WTC11 (cell line): ENCODE measurements around the gene AKAP13. TPM values are rescaled to one million over a fixed set of nuclear protein-coding genes. Genes with fewer than 3 reads are reported as not detected.

Experiments
- ATAC-seq: fragments of 200-7000 bp; cut with Tn5 transposase; 2 replicates; pipeline ENCODE4 v1.10.0; 2021; ENCODE audit warnings: mild to moderate bottlenecking, moderate library complexity
- CTCF ChIA-PET: fragments of 300-600 bp; sonication (Branson Sonifier 250); formaldehyde crosslinking; loops from one replicate; lab custom pipeline; 2021; ENCODE audit warnings: antibody characterized with exemption; lab: Charles Lee
- POLR2A ChIA-PET: fragments of 350-600 bp; sonication (Branson Sonifier 250); formaldehyde crosslinking; loops from one replicate; lab custom pipeline; 2021; ENCODE audit warnings: antibody characterized with exemption; lab: Charles Lee
- DNase-seq: peaks from one replicate; pipeline ENCODE4 v3.0.0; 2021; ENCODE audit warnings: low spot score
- H3K27ac Mint-ChIP-seq: 2 replicates; pipeline ENCODE4 v1.8.0; 2021; ENCODE audit warnings: mixed read lengths
- H3K27me3 Mint-ChIP-seq: 2 replicates; pipeline ENCODE4 v1.8.0; 2021; ENCODE audit warnings: low read depth, mild to moderate bottlenecking, moderate library complexity, mixed read lengths
- H3K36me3 Mint-ChIP-seq: 2 replicates; pipeline ENCODE4 v1.8.0; 2021; ENCODE audit warnings: mixed read lengths
- H3K4me1 Mint-ChIP-seq: 2 replicates; pipeline ENCODE4 v1.8.0; 2022; ENCODE audit warnings: mixed read lengths
- H3K4me3 Mint-ChIP-seq: 2 replicates; pipeline ENCODE4 v1.8.0; 2021; ENCODE audit warnings: mild to moderate bottlenecking, moderate library complexity, mixed read lengths
- H3K9me3 Mint-ChIP-seq: 2 replicates; pipeline ENCODE4 v1.8.0; 2021; ENCODE audit warnings: mixed read lengths
- GRHL2 ChIP-seq: fragments of 250-450 bp; sonication (Bioruptor Pico); IDR thresholded peaks from 2 replicates; pipeline ENCODE4 v1.8.0; 2022; ENCODE audit warnings: mild to moderate bottlenecking, moderate library complexity; ENCODE audit not compliant: insufficient replicate concordance, severe bottlenecking
- GTF2I ChIP-seq: fragments of 250-450 bp; sonication (Bioruptor Pico); conservative IDR thresholded peaks from 2 replicates; pipeline ENCODE4 v1.4.0; 2021; ENCODE audit warnings: mild to moderate bottlenecking
- KAT7 ChIP-seq: sonication (generic); formaldehyde crosslinking; IDR thresholded peaks from 2 replicates; pipeline ENCODE4 v1.8.1; 2023; ENCODE audit warnings: missing genetic modification reagents, mild to moderate bottlenecking, borderline replicate concordance
- NFYB ChIP-seq: sonication (generic); formaldehyde crosslinking; conservative IDR thresholded peaks from 2 replicates; pipeline ENCODE4 v1.8.0; 2022; ENCODE audit warnings: low read depth, missing genetic modification reagents
- NR2C2 ChIP-seq: sonication (generic); formaldehyde crosslinking; IDR thresholded peaks from 2 replicates; pipeline ENCODE4 v1.8.0; 2022; ENCODE audit warnings: mild to moderate bottlenecking, missing genetic modification reagents
- SMAD3 ChIP-seq: sonication (generic); formaldehyde crosslinking; IDR thresholded peaks from 2 replicates; pipeline ENCODE4 v1.8.0; 2022; ENCODE audit warnings: missing genetic modification reagents, mild to moderate bottlenecking, borderline replicate concordance
- TEAD1 ChIP-seq: sonication (generic); formaldehyde crosslinking; IDR thresholded peaks from 2 replicates; pipeline ENCODE4 v1.8.0; 2022; ENCODE audit warnings: mild to moderate bottlenecking, missing genetic modification reagents
- TP53 ChIP-seq: sonication (generic); formaldehyde crosslinking; IDR thresholded peaks from 2 replicates; pipeline ENCODE4 v1.8.1; 2023; ENCODE audit warnings: mild to moderate bottlenecking, missing genetic modification reagents
- ZNF121 ChIP-seq: sonication (generic); formaldehyde crosslinking; IDR thresholded peaks from 2 replicates; pipeline ENCODE4 v1.8.0; 2023; ENCODE audit warnings: missing genetic modification reagents
- ZNF416 ChIP-seq: fragments of 250-450 bp; sonication (Bioruptor Pico); IDR thresholded peaks from 2 replicates; pipeline ENCODE4 v1.9.0; 2021; ENCODE audit warnings: mild to moderate bottlenecking, inconsistent platforms
- ZNF671 ChIP-seq: fragments of 250-450 bp; sonication (Bioruptor Pico); IDR thresholded peaks from 2 replicates; pipeline ENCODE4 v1.8.0; 2021; ENCODE audit warnings: mild to moderate bottlenecking
- total RNA-seq: library from RNA; stranded (reverse); gene quantifications from 3 replicates; pipeline ENCODE4 v1.2.3, GENCODE V29; 2021
- TF ChIP-seq, protein P1 (sequence below): sonication (generic); formaldehyde crosslinking; IDR thresholded peaks from 2 replicates; pipeline ENCODE4 v1.8.0; 2022; ENCODE audit warnings: mild to moderate bottlenecking, missing genetic modification reagents
- TF ChIP-seq, protein P2 (sequence below): fragments of 250-450 bp; sonication (Bioruptor Pico); IDR thresholded peaks from 2 replicates; pipeline ENCODE4 v1.9.0; 2021; ENCODE audit warnings: mild to moderate bottlenecking, borderline replicate concordance
- TF ChIP-seq, protein P3 (sequence below): sonication (generic); formaldehyde crosslinking; IDR thresholded peaks from 2 replicates; pipeline ENCODE4 v1.8.1; 2022; ENCODE audit warnings: low read depth, mild to moderate bottlenecking, moderate library complexity, missing genetic modification reagents, borderline replicate concordance
- TF ChIP-seq, protein P4 (sequence below): sonication (generic); formaldehyde crosslinking; IDR thresholded peaks from 2 replicates; pipeline ENCODE4 v1.8.0; 2022; ENCODE audit warnings: mild to moderate bottlenecking, missing genetic modification reagents
- TF ChIP-seq, protein P5 (sequence below): sonication (generic); formaldehyde crosslinking; IDR thresholded peaks from 2 replicates; pipeline ENCODE4 v1.8.1; 2022; ENCODE audit warnings: missing genetic modification reagents, borderline replicate concordance
- TF ChIP-seq, protein P6 (sequence below): fragments of 250-450 bp; sonication (Bioruptor Pico); IDR thresholded peaks from 2 replicates; pipeline ENCODE4 v2.1.2; 2022; ENCODE audit warnings: mild to moderate bottlenecking, moderate library complexity
- TF ChIP-seq, protein P7 (sequence below): fragments of 250-450 bp; sonication (Bioruptor Pico); IDR thresholded peaks from 2 replicates; pipeline ENCODE4 v1.8.0; 2021; ENCODE audit warnings: mild to moderate bottlenecking
- TF ChIP-seq, protein P8 (sequence below): sonication (generic); formaldehyde crosslinking; conservative IDR thresholded peaks from 2 replicates; pipeline ENCODE4 v1.8.1; 2023; ENCODE audit warnings: mild to moderate bottlenecking, low read depth, missing genetic modification reagents, moderate library complexity
- TF ChIP-seq, protein P9 (sequence below): sonication (generic); formaldehyde crosslinking; IDR thresholded peaks from 2 replicates; pipeline ENCODE4 v1.8.1; 2022; ENCODE audit warnings: mild to moderate bottlenecking, missing genetic modification reagents, moderate library complexity, borderline replicate concordance

The AKAP13 gene
- total RNA-seq, 1 experiment from 2014 or later, result 50.3 TPM

DNA sequence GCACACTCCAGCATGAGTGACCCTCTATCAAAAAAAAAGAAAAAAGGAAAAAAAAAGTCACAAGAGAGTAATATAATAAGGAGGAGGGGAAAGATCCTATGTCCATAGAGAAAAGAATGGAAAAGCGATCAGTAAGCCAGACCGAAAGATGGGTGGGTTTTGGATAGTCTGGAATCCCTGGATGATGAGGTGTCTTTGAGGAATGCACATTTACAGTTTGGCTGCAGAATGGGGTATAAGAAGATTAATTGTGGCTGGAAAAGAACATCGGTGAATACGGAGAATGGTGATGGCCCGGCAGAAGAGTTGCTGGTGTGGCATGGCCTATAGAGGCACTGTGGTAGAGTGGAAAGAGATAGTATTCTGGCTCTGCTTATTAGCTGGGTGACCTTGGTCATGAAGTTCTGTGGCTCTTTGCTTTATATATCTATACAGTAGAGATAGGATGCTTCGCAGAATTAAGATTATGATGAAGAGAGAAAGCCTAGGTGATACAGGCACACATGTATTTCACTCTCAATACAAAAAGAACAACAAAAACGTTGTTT lies 187.9 kb downstream of the AKAP13 start:
- no peak for TF ChIP-seq TEAD1 (CRISPR knock-in tag)
- TF ChIP-seq ZNF416, result no peak
- TF ChIP-seq, protein P1, sequence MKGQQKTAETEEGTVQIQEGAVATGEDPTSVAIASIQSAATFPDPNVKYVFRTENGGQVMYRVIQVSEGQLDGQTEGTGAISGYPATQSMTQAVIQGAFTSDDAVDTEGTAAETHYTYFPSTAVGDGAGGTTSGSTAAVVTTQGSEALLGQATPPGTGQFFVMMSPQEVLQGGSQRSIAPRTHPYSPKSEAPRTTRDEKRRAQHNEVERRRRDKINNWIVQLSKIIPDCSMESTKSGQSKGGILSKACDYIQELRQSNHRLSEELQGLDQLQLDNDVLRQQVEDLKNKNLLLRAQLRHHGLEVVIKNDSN (CRISPR knock-in tag), result no peak
- no peak for TF ChIP-seq NFYB (CRISPR knock-in tag)
- no peaks in the 10 kb centered on the region for H3K36me3 Mint-ChIP-seq
- peaks cover 25% of the 10 kb centered on the region for H3K4me1 Mint-ChIP-seq
- H3K9me3 Mint-ChIP-seq, result peaks cover 4% of the 10 kb centered on the region
- H3K27me3 Mint-ChIP-seq, result no peaks in the 10 kb centered on the region
- ChIA-PET CTCF (no interaction called here), POLR2A (no interaction called here)
- no peak overlapping the region for H3K4me3 Mint-ChIP-seq
- no peak for DNase-seq
- no peak overlapping the region for H3K27ac Mint-ChIP-seq
- no peak for ATAC-seq

DNA sequence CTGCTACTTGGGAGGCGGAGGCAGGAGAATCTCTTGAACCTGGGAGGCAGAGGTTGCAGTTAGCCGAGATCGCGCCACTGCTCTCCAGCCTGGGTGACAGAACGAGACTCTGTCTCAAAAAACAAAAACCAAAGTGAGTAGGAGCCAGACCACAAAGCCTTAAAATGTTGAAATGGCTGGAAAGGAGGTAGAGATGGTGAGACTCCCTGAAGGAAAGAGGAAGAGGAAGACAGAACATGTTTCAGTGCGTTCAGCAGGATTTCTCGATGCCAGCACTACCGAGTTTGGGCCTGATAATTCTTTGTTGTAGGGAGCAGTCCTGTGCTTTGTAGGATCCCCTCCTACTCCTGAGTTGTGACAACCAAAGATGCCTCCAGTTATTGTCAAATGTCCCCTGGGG lies 189.9 kb downstream of the AKAP13 start:
- no peak for ATAC-seq
- ChIA-PET CTCF (interaction anchor here (0.8 kb wide), 1 partner anchor 239 kb away, joined by 3 read pairs; no protein-coding TSS in a partner anchor), POLR2A (no interaction called here)
- peaks cover 4% of the 10 kb centered on the region for H3K9me3 Mint-ChIP-seq
- no peak for DNase-seq
- peaks cover 7% of the 10 kb centered on the region for H3K4me1 Mint-ChIP-seq
- no peak overlapping the region; the same call in 1 of the 2 replicates for H3K27ac Mint-ChIP-seq
- H3K4me3 Mint-ChIP-seq, result no peak overlapping the region
- TF ChIP-seq GRHL2 (CRISPR knock-in tag) (no peak), ZNF121 (CRISPR knock-in tag) (no peak), TP53 (CRISPR knock-in tag) (no peak), KAT7 (CRISPR knock-in tag) (no peak), ZNF671 (CRISPR knock-in tag) (no peak), GTF2I (CRISPR knock-in tag) (no peak), SMAD3 (no peak), NR2C2 (no peak)
- TF ChIP-seq, protein P2, sequence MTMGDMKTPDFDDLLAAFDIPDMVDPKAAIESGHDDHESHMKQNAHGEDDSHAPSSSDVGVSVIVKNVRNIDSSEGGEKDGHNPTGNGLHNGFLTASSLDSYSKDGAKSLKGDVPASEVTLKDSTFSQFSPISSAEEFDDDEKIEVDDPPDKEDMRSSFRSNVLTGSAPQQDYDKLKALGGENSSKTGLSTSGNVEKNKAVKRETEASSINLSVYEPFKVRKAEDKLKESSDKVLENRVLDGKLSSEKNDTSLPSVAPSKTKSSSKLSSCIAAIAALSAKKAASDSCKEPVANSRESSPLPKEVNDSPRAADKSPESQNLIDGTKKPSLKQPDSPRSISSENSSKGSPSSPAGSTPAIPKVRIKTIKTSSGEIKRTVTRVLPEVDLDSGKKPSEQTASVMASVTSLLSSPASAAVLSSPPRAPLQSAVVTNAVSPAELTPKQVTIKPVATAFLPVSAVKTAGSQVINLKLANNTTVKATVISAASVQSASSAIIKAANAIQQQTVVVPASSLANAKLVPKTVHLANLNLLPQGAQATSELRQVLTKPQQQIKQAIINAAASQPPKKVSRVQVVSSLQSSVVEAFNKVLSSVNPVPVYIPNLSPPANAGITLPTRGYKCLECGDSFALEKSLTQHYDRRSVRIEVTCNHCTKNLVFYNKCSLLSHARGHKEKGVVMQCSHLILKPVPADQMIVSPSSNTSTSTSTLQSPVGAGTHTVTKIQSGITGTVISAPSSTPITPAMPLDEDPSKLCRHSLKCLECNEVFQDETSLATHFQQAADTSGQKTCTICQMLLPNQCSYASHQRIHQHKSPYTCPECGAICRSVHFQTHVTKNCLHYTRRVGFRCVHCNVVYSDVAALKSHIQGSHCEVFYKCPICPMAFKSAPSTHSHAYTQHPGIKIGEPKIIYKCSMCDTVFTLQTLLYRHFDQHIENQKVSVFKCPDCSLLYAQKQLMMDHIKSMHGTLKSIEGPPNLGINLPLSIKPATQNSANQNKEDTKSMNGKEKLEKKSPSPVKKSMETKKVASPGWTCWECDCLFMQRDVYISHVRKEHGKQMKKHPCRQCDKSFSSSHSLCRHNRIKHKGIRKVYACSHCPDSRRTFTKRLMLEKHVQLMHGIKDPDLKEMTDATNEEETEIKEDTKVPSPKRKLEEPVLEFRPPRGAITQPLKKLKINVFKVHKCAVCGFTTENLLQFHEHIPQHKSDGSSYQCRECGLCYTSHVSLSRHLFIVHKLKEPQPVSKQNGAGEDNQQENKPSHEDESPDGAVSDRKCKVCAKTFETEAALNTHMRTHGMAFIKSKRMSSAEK, result no peak
- TF ChIP-seq, protein P3, sequence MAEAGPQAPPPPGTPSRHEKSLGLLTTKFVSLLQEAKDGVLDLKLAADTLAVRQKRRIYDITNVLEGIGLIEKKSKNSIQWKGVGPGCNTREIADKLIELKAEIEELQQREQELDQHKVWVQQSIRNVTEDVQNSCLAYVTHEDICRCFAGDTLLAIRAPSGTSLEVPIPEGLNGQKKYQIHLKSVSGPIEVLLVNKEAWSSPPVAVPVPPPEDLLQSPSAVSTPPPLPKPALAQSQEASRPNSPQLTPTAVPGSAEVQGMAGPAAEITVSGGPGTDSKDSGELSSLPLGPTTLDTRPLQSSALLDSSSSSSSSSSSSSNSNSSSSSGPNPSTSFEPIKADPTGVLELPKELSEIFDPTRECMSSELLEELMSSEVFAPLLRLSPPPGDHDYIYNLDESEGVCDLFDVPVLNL (CRISPR knock-in tag), result no peak
- TF ChIP-seq, protein P4, sequence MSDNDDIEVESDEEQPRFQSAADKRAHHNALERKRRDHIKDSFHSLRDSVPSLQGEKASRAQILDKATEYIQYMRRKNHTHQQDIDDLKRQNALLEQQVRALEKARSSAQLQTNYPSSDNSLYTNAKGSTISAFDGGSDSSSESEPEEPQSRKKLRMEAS, result no peak
- TF ChIP-seq, protein P5, sequence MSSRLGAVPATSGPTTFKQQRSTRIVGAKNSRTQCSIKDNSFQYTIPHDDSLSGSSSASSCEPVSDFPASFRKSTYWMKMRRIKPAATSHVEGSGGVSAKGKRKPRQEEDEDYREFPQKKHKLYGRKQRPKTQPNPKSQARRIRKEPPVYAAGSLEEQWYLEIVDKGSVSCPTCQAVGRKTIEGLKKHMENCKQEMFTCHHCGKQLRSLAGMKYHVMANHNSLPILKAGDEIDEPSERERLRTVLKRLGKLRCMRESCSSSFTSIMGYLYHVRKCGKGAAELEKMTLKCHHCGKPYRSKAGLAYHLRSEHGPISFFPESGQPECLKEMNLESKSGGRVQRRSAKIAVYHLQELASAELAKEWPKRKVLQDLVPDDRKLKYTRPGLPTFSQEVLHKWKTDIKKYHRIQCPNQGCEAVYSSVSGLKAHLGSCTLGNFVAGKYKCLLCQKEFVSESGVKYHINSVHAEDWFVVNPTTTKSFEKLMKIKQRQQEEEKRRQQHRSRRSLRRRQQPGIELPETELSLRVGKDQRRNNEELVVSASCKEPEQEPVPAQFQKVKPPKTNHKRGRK, result no peak
- TF ChIP-seq, protein P6, sequence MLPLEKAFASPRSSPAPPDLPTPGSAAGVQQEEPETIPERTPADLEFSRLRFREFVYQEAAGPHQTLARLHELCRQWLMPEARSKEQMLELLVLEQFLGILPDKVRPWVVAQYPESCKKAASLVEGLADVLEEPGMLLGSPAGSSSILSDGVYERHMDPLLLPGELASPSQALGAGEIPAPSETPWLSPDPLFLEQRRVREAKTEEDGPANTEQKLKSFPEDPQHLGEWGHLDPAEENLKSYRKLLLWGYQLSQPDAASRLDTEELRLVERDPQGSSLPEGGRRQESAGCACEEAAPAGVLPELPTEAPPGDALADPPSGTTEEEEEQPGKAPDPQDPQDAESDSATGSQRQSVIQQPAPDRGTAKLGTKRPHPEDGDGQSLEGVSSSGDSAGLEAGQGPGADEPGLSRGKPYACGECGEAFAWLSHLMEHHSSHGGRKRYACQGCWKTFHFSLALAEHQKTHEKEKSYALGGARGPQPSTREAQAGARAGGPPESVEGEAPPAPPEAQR (CRISPR knock-in tag), result no peak
- TF ChIP-seq, protein P7, sequence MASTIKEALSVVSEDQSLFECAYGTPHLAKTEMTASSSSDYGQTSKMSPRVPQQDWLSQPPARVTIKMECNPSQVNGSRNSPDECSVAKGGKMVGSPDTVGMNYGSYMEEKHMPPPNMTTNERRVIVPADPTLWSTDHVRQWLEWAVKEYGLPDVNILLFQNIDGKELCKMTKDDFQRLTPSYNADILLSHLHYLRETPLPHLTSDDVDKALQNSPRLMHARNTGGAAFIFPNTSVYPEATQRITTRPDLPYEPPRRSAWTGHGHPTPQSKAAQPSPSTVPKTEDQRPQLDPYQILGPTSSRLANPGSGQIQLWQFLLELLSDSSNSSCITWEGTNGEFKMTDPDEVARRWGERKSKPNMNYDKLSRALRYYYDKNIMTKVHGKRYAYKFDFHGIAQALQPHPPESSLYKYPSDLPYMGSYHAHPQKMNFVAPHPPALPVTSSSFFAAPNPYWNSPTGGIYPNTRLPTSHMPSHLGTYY (CRISPR knock-in tag), result no peak
- TF ChIP-seq, protein P8, sequence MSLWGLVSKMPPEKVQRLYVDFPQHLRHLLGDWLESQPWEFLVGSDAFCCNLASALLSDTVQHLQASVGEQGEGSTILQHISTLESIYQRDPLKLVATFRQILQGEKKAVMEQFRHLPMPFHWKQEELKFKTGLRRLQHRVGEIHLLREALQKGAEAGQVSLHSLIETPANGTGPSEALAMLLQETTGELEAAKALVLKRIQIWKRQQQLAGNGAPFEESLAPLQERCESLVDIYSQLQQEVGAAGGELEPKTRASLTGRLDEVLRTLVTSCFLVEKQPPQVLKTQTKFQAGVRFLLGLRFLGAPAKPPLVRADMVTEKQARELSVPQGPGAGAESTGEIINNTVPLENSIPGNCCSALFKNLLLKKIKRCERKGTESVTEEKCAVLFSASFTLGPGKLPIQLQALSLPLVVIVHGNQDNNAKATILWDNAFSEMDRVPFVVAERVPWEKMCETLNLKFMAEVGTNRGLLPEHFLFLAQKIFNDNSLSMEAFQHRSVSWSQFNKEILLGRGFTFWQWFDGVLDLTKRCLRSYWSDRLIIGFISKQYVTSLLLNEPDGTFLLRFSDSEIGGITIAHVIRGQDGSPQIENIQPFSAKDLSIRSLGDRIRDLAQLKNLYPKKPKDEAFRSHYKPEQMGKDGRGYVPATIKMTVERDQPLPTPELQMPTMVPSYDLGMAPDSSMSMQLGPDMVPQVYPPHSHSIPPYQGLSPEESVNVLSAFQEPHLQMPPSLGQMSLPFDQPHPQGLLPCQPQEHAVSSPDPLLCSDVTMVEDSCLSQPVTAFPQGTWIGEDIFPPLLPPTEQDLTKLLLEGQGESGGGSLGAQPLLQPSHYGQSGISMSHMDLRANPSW (CRISPR knock-in tag), result no peak
- TF ChIP-seq, protein P9, sequence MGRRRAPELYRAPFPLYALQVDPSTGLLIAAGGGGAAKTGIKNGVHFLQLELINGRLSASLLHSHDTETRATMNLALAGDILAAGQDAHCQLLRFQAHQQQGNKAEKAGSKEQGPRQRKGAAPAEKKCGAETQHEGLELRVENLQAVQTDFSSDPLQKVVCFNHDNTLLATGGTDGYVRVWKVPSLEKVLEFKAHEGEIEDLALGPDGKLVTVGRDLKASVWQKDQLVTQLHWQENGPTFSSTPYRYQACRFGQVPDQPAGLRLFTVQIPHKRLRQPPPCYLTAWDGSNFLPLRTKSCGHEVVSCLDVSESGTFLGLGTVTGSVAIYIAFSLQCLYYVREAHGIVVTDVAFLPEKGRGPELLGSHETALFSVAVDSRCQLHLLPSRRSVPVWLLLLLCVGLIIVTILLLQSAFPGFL, result no peak
- no peaks in the 10 kb centered on the region for H3K27me3 Mint-ChIP-seq
- no peaks in the 10 kb centered on the region for H3K36me3 Mint-ChIP-seq
